ENCODE results near the gene EXOC3. TPM values are rescaled to one million over a fixed set of nuclear protein-coding genes. Genes with fewer than 3 reads are reported as not detected.

EXOC3 gene
- total and polyA plus RNA-seq, 3 experiments from 2014 or later: 42.9 to 52.4 (median 50.2) TPM

GRCh38 chr5:455806-456205, 12.8 kb downstream of the EXOC3 start:
- Mint-ChIP-seq H3K9me3 (peaks cover 14 to 18% (median 16%) of the 10 kb centered on the region in 5 donors), H3K4me3 (no peak overlapping the region), H3K4me1 (peaks cover 23 to 55% (median 36%) of the 10 kb centered on the region in 3 donors), H3K27me3 (no peaks in the 10 kb centered on the region), H3K36me3 (peaks cover 35 to 96% (median 56%) of the 10 kb centered on the region in 3 donors), H3K27ac (peak overlapping the region in 2 of 8 donors; percentile 6 to 32)
- H3K36me3 ChIP-seq (ENCODE audit: insufficient read depth, low read length): peaks cover 75% of the 10 kb centered on the region
- peaks cover 12% of the 10 kb centered on the region for H3K9me3 ChIP-seq (ENCODE audit: low read length)
- DNase-seq: no peak
- peaks cover 17% of the 10 kb centered on the region for H3K4me1 ChIP-seq (ENCODE audit: insufficient read depth, low read length)
- POLR2A ChIA-PET: no interaction called here
- no peak overlapping the region for H3K27ac ChIP-seq (ENCODE audit: low read depth, low read length)
- H3K27me3 ChIP-seq (ENCODE audit: insufficient read depth, low read length, poor library complexity, severe bottlenecking): no peaks in the 10 kb centered on the region
- CTCF ChIA-PET: interaction anchor here (1.2 kb wide), 1 partner anchor 9 kb away, joined by 3 read pairs; no protein-coding TSS in a partner anchor
- H3K4me3 ChIP-seq (ENCODE audit: low read length): no peak overlapping the region

- Histone ChIP-seq H3K4me1 (ENCODE audit: insufficient read depth, low read length) (peaks cover 17% of the 10 kb centered on the region), H3K27ac (ENCODE audit: low read depth, low read length) (no peak overlapping the region), H3K36me3 (ENCODE audit: insufficient read depth, low read length) (peaks cover 70% of the 10 kb centered on the region), H3K27me3 (ENCODE audit: insufficient read depth, low read length, poor library complexity, severe bottlenecking) (no peaks in the 10 kb centered on the region), H3K9me3 (ENCODE audit: low read length) (peaks cover 11% of the 10 kb centered on the region), H3K4me3 (ENCODE audit: low read length) (no peak overlapping the region)
- peaks cover 22 to 55% (median 34%) of the 10 kb centered on the region in 3 donors for H3K4me1 Mint-ChIP-seq
- peaks cover 28 to 92% (median 49%) of the 10 kb centered on the region in 3 donors for H3K36me3 Mint-ChIP-seq
- CTCF ChIA-PET: no interaction called here
- no peaks in the 10 kb centered on the region for H3K27me3 Mint-ChIP-seq
- H3K4me3 Mint-ChIP-seq: no peak overlapping the region
- H3K27ac Mint-ChIP-seq: peak overlapping the region in 2 of 8 donors; percentile 17 to 58
- peak in 1 of 5 donors; percentile 25 for DNase-seq
- POLR2A ChIA-PET: no interaction called here
- peaks cover 10 to 13% (median 11%) of the 10 kb centered on the region in 5 donors for H3K9me3 Mint-ChIP-seq
These were observed 13.6 kb downstream of the EXOC3 start for GRCh38 chr5:456351-457194.

GRCh38 chr5:457195-457961, 14.4 kb downstream of the EXOC3 start:
- Mint-ChIP-seq H3K4me1 (peaks cover 18 to 50% (median 28%) of the 10 kb centered on the region in 3 donors), H3K4me3 (no peak overlapping the region), H3K27me3 (no peaks in the 10 kb centered on the region), H3K36me3 (peaks cover 20 to 92% (median 46%) of the 10 kb centered on the region in 3 donors), H3K27ac (peak overlapping the region in 1 of 8 donors; percentile 17), H3K9me3 (peaks cover 3 to 5% (median 3%) of the 10 kb centered on the region in 5 donors)
- Histone ChIP-seq H3K36me3 (ENCODE audit: insufficient read depth, low read length) (peaks cover 66% of the 10 kb centered on the region), H3K4me3 (ENCODE audit: low read length) (no peak overlapping the region), H3K27me3 (ENCODE audit: insufficient read depth, low read length, poor library complexity, severe bottlenecking) (no peaks in the 10 kb centered on the region), H3K9me3 (ENCODE audit: low read length) (peaks cover 2% of the 10 kb centered on the region), H3K27ac (ENCODE audit: low read depth, low read length) (no peak overlapping the region), H3K4me1 (ENCODE audit: insufficient read depth, low read length) (peaks cover 17% of the 10 kb centered on the region)
- ChIA-PET POLR2A (no interaction called here), CTCF (no interaction called here)
- DNase-seq: peak in 1 of 5 donors; percentile 34

- Histone ChIP-seq H3K27me3 (ENCODE audit: insufficient read depth, low read length, poor library complexity, severe bottlenecking) (no peaks in the 10 kb centered on the region), H3K9me3 (ENCODE audit: low read length) (no peaks in the 10 kb centered on the region), H3K27ac (ENCODE audit: low read depth, low read length) (no peak overlapping the region), H3K4me3 (ENCODE audit: low read length) (no peak overlapping the region), H3K4me1 (ENCODE audit: insufficient read depth, low read length) (peaks cover 10% of the 10 kb centered on the region), H3K36me3 (ENCODE audit: insufficient read depth, low read length) (peaks cover 53% of the 10 kb centered on the region)
- H3K36me3 Mint-ChIP-seq: peaks cover 7 to 87% (median 36%) of the 10 kb centered on the region in 3 donors
- H3K4me3 Mint-ChIP-seq: no peak overlapping the region
- no peaks in the 10 kb centered on the region for H3K27me3 Mint-ChIP-seq
- H3K27ac Mint-ChIP-seq: peak overlapping the region in 4 of 8 donors; percentile 29 to 69 (median 46)
- no peaks in the 10 kb centered on the region for H3K9me3 Mint-ChIP-seq
- ChIA-PET POLR2A (no interaction called here), CTCF (interaction anchor here (1.4 kb wide), 1 partner anchor 12 kb away, joined by 5 read pairs; no protein-coding TSS in a partner anchor)
- H3K4me1 Mint-ChIP-seq: peaks cover 9 to 42% (median 17%) of the 10 kb centered on the region in 3 donors
- peak in 1 of 5 donors; percentile 47 for DNase-seq
These were observed 15.8 kb downstream of the EXOC3 start for GRCh38 chr5:458547-459353.

- Histone ChIP-seq H3K9me3 (ENCODE audit: low read length) (no peaks in the 10 kb centered on the region), H3K27me3 (ENCODE audit: insufficient read depth, low read length, poor library complexity, severe bottlenecking) (no peaks in the 10 kb centered on the region), H3K4me1 (ENCODE audit: insufficient read depth, low read length) (peaks cover 13% of the 10 kb centered on the region), H3K36me3 (ENCODE audit: insufficient read depth, low read length) (peaks cover 46% of the 10 kb centered on the region), H3K4me3 (ENCODE audit: low read length) (no peak overlapping the region), H3K27ac (ENCODE audit: low read depth, low read length) (no peak overlapping the region)
- H3K36me3 Mint-ChIP-seq: peaks cover 0 to 80% (median 31%) of the 10 kb centered on the region in 3 donors
- H3K4me3 Mint-ChIP-seq: no peak overlapping the region
- DNase-seq: peak in 1 of 5 donors; percentile 33
- peaks cover 11 to 44% (median 16%) of the 10 kb centered on the region in 3 donors for H3K4me1 Mint-ChIP-seq
- ChIA-PET CTCF (no interaction called here), POLR2A (no interaction called here)
- peak overlapping the region in 4 of 8 donors; percentile 39 to 85 (median 46) for H3K27ac Mint-ChIP-seq
- no peaks in the 10 kb centered on the region for H3K27me3 Mint-ChIP-seq
- H3K9me3 Mint-ChIP-seq: no peaks in the 10 kb centered on the region
These were observed 16.7 kb downstream of the EXOC3 start for GRCh38 chr5:459562-460272.

- Mint-ChIP-seq H3K27me3 (no peaks in the 10 kb centered on the region), H3K4me3 (peak overlapping the region in 2 of 7 donors; percentile 7 to 9), H3K9me3 (no peaks in the 10 kb centered on the region), H3K36me3 (peaks cover 0 to 76% (median 31%) of the 10 kb centered on the region in 3 donors), H3K4me1 (peaks cover 11 to 39% (median 16%) of the 10 kb centered on the region in 3 donors), H3K27ac (peak overlapping the region in 4 of 8 donors; percentile 5 to 85 (median 54))
- H3K36me3 ChIP-seq (ENCODE audit: insufficient read depth, low read length): peaks cover 46% of the 10 kb centered on the region
- H3K27ac ChIP-seq (ENCODE audit: low read depth, low read length): no peak overlapping the region
- CTCF ChIA-PET: no interaction called here
- peak in 1 of 5 donors; percentile 30 for DNase-seq
- H3K9me3 ChIP-seq (ENCODE audit: low read length): no peaks in the 10 kb centered on the region
- peaks cover 17% of the 10 kb centered on the region for H3K4me1 ChIP-seq (ENCODE audit: insufficient read depth, low read length)
- POLR2A ChIA-PET: no interaction called here
- no peaks in the 10 kb centered on the region for H3K27me3 ChIP-seq (ENCODE audit: insufficient read depth, low read length, poor library complexity, severe bottlenecking)
- H3K4me3 ChIP-seq (ENCODE audit: low read length): no peak overlapping the region
These were observed 17.3 kb downstream of the EXOC3 start for GRCh38 chr5:460273-460625.

GRCh38 chr5:462051-462481, 19.1 kb downstream of the EXOC3 start:
- peaks cover 17% of the 10 kb centered on the region for H3K4me1 ChIP-seq (ENCODE audit: insufficient read depth, low read length)
- Mint-ChIP-seq H3K4me1 (peaks cover 8 to 32% (median 16%) of the 10 kb centered on the region in 3 donors), H3K9me3 (no peaks in the 10 kb centered on the region), H3K4me3 (no peak overlapping the region), H3K36me3 (peaks cover 0 to 69% (median 26%) of the 10 kb centered on the region in 3 donors), H3K27me3 (no peaks in the 10 kb centered on the region), H3K27ac (peak overlapping the region in 6 of 8 donors; percentile 63 to 93 (median 78))
- H3K4me3 ChIP-seq (ENCODE audit: low read length): no peak overlapping the region
- CTCF ChIA-PET: no interaction called here
- no peaks in the 10 kb centered on the region for H3K9me3 ChIP-seq (ENCODE audit: low read length)
- H3K36me3 ChIP-seq (ENCODE audit: insufficient read depth, low read length): peaks cover 38% of the 10 kb centered on the region
- DNase-seq: peak in 1 of 5 donors; percentile 26
- no peaks in the 10 kb centered on the region for H3K27me3 ChIP-seq (ENCODE audit: insufficient read depth, low read length, poor library complexity, severe bottlenecking)
- H3K27ac ChIP-seq (ENCODE audit: low read depth, low read length): no peak overlapping the region
- POLR2A ChIA-PET: no interaction called here

Data from CD8-positive, alpha-beta memory T cell (primary cell).